HG02885 (cell line): ENCODE data around the gene MYL11.
A peak's percentile ranks its signal among the peaks of the same experiment; 100 is the strongest.
"Not testable (repeated sequence)": the region's sequence is repeated elsewhere in the genome, so short reads cannot be mapped to it uniquely, and the experiment has no call there.

ENCODE experiments used
- ATAC-seq: cut with Tn5 transposase; IDR thresholded peaks from one replicate; pipeline ENCODE4 v1.9.1; 2021; ENCODE audit warnings: mild to moderate bottlenecking; ENCODE audit not compliant: unreplicated experiment, poor library complexity

MYL11 gene

DNA sequence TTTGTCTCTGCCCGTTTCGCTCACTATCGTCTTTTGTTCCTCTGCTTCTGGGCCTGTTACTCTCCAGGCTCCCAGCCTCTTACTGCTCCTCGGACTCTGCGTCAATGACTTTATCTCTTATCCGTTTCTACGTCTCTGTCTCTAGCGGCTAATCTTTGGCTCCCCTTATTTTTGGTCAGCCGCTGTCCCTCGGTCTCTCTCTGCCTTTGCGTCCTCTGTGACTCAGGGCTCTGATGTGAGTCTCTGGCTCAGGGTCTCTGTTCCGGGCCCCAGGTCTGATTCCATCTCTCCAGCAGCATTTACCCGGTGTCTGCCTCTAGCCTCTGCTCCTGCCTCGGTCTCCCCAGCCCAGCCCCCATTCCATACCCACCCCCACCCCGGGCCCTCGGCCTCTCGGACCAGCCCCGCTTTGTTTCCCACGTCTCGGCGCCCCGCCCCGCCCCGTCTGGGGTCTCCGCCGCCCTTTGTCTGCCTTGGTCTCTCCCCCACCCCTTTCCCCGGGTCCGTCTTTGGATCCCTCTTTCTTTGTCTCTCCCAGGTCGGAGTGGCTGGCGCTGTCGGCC, 20.1 kb downstream of the MYL11 start:
- ATAC-seq: no peak

DNA sequence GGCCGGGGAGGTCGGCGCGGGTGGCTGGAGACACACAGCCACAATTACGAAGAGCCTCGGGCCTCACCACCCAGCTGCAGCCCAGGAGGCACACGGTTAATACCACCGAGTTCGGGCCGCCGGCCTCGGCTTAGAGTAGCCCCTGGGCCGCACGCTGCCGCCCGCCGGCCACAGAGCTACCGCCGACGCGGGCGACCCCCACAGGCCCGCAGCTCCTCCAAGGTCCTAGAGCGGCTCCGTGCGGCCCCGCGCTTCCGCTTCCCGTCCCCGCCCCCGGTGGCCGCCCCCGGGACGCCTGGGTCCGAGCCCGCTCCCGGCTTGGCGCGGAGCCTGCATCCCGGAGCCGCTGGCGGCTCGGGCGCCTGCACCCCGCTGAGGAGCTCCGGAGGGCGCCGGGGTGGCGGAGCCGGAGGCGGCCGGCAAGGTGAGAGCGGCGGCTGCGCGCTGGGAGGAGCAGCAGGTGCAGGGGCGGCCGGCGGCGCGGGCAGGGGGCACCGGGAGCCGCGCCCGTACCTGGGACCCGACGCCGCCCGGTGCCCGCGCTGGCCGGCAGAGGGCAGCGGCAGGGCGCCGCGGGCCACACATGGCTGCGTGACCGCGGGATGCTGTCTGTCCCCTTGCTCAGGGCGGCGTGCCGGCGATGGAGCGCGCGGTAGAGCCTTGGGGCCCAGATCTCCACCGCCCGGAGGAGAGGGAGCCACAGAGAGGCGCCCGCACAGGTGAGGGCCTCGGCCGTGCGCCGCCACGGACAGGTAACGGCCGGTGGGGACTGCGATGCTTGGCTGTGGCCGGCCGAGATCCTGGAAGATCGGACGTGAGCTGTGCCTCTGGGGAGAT, 20.8 kb downstream of the MYL11 start, which contains the start of gene ZNF48:
ZNF48 (plus strand) TSS at position 266 of the 837 bp plus-strand sequence; CDS start at position 641, 375 bp downstream.
- ATAC-seq: peak; percentile 79

DNA sequence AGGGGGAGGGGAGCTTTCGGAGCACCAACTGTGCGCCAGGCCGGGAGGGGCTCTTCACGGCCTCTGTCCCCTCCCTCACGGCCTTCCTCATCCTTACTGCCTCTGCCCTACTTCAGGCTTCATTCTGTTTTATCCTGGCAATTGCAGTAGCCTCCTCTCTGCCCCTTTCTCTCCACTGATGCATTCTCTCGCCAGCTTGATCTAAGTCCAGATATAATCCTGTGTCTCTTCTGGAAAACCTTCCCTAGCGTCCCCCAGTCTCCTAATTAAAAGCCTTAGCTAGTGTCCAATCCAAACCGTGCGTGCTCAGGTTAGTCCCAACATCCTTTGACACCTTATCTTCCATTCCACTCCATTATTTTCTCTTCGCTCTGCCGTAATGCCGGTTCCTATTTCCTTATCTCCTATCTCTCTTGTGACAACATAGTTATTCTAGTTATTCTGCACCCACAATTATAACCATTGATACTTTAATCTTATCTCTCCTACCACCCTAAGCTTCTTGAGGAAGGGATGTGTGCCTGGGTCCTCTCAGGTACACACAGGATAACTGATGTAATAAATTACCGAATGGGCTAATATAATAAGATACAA, 21.5 kb downstream of the MYL11 start:
- no peak for ATAC-seq

DNA sequence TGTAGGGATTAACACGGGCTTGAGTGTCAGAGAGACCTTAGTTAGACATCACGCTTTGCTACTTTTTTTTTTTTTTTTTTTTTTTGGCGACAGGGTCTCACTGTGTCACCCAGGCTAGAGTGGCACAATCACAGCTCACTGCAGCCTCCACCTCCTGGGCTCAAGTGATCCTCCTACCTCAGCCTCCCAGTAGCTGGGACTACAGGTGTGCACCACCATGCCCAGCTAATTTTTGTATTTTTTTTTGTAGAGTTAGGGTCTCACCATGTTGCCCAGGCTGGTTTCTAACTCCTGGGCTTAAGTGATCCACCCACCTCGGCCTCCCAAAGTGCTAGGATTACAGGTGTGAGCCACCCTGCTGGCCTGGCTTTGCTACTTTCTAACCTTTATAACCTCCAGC, 22.0 kb downstream of the MYL11 start:
- ATAC-seq: not testable (repeated sequence)

DNA sequence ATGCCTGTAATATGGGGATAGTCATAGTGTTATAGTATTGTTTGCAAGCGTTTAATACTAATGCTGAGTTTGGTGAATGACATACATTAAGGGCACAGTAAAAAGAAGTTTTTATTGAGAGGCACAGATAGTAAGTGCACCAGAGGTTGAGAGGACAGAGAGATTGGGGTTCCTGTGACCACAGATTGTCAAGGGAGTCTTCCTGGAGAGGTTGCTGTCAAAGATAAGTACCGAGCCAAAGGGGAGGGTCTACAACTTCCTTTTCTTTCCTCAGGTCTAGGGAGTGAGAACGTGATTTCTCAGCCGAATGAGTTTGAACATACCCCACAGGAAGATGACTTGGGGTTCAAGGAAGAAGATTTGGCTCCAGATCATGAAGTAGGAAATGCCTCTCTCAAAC, 22.5 kb downstream of the MYL11 start:
- ATAC-seq: no peak

DNA sequence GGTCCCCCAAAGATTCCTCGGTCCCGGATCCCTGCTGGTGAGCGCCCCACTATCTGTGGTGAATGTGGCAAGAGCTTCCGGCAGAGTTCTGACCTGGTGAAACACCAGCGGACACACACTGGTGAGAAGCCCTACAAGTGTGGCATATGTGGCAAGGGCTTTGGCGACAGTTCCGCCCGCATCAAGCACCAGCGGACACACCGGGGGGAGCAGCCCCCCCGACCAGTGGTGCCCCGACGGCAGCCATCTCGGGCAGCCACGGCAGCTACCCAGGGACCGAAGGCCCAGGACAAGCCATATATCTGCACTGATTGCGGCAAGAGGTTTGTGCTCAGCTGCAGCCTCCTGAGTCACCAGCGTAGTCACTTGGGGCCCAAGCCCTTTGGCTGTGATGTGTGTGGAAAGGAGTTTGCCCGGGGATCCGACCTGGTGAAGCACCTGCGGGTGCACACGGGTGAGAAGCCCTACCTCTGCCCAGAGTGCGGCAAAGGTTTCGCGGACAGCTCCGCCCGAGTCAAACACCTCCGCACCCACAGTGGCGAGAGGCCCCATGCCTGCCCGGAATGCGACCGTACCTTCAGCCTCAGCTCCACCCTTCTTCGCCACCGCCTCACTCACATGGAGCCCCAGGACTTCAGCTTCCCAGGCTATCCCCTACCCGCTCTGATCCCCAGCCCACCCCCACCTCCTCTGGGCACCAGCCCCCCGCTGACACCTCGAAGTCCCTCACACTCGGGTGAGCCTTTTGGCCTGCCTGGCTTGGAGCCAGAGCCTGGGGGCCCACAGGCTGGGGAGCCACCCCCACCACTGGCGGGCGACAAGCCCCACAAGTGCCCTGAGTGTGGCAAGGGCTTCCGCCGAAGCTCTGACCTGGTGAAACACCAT, 23.4 kb downstream of the MYL11 start:
- ATAC-seq: no peak

DNA sequence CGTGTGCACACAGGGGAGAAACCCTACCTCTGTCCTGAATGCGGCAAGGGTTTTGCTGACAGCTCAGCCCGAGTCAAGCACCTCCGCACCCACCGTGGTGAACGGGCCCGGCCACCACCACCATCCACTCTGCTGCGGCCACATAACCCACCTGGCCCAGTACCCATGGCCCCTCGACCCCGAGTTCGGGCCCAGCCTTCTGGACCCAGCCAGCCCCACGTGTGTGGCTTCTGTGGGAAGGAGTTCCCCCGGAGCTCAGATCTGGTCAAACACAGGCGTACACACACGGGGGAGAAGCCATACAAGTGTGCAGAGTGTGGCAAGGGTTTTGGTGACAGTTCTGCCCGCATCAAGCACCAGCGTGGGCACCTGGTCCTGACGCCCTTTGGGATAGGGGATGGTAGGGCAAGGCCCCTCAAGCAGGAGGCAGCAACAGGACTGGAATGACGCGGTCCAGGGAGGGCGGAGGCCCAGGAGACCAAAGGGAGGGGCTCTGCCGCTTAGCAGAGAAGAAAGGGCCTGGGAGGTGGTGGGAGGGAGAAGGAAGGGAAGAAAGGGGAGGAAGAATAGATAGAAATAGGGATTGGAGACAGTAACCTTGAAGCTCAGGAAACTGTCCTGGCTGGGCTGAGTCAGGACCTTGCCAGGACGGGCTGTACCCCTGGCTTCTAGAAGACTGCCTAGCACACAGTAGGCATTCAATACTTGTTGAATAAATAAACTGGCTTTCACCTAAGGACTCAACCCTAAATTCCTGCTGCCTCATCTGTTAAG, 24.2 kb downstream of the MYL11 start:
- ATAC-seq: no peak

DNA sequence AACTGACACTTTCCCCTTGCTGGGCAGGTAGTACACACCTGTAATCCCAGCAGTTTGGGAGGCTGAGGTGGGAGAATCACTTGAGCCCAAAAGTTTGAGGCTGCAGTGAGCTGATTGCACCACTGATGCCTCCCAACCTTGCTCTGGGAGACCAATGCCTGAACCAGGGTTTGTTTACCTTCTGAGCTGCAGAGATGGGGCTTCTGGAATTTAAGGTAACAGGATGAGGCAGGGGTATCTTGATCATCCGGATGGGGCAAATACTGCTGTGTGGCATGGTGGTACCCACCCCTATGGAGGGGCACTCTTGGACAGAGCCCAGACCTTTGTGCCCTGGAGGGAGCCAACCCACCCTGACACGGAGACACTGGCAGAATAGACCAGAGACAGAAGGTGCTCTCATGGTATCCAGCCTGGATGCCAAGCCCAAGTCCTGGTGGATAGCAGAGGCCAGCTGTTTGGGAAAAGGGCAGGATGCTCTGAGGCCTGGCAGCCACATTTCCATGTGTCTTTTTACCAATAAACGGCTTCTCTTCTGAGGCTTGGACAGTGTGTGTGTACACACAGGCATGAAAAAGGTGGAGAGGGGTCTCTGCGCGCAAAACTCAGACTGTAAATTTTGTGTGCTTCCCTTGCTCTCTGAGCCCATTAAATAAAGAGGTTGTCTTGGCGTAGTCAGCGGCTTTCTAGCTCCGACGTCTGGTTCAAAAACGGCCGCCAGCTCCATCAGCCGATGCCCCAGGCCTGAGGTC, 25.0 kb downstream of the MYL11 start:
- ATAC-seq: no peak

DNA sequence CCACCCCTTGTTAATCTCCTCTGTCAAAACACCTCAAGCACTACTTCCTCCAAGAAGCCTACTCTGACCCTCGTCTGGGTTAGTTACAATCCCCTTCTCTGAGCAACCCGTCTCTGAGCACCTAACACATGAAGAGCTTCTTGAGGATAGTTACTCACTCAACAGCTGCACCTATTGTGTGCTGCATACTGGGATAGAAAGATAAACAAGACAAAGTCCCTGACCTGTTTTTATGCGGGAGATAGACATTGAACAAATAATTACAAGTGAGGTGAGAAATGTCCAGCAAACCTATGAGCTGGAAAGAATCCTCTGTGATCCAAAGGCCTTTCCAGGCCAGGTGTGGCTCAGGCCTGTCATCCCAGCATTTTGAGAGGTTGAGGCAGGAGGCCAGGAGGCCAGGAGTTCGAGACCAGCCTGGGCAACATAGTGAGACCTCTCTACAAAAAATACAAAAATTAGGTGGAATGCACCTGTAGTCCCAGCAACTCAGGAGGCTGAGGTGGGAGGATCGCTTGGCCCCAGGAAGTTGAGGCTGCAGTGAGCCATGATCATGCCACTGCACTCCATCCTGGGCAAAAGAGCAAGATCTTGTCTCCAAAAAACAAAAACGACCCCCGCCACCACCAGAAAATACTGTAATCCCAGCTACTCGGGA, 27.3 kb downstream of the MYL11 start:
- no peak for ATAC-seq

DNA sequence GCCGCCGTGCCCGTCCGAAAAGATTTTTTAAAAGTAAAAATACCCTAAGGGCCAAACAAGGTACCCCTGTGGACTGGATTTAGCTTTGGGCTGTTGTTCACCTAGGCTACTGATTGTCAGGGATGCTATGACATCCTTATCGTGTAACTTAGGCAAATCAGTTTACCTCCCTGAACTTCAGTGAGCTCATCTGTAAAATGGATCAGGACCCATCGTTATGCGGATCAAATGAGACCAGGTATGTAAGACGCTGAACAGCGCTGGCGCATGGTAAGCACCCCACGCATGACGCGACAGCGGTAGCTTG, 32.1 kb downstream of the MYL11 start:
- peak; percentile 4 for ATAC-seq

DNA sequence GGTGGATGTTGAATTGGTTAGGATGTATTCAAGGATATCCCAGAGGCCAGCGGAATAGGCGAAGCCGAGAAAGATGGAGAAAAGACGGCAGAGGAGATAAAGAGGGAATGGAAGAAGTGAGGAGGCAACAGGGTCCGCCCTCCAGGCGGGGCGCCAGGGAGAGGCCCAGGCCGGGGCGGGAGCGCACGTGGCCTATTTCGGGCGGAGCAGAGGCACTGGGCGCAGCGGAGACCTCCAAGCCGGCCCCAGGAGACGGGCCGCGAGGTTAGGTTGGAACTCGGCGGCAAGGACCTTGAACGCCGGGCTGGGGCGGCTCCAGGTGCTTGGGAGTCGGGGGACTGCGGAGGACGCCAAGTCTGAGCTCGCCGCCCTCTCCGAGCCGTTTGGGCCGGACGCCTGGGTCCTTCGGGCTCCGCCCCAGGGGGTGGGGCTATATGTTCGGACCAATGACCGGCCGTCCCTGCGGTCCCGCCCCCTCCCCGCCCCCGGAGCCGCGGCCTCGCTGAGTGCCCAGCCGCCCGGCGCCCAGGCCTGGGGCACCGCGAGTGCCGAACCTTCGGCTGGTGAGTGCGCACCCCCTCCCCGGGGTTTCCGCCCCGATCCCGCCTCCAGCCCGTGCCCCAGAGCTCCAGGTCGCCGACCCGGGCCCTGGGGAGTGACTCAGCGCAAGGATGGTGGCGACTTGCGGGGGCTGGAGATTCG, 32.7 kb downstream of the MYL11 start, which contains the start of gene ZNF771:
ZNF771 (plus strand) TSS at position 505 of the 702 bp plus-strand sequence. CDS start 448 bp downstream, outside the sequence.
- ATAC-seq: peak; percentile 88

DNA sequence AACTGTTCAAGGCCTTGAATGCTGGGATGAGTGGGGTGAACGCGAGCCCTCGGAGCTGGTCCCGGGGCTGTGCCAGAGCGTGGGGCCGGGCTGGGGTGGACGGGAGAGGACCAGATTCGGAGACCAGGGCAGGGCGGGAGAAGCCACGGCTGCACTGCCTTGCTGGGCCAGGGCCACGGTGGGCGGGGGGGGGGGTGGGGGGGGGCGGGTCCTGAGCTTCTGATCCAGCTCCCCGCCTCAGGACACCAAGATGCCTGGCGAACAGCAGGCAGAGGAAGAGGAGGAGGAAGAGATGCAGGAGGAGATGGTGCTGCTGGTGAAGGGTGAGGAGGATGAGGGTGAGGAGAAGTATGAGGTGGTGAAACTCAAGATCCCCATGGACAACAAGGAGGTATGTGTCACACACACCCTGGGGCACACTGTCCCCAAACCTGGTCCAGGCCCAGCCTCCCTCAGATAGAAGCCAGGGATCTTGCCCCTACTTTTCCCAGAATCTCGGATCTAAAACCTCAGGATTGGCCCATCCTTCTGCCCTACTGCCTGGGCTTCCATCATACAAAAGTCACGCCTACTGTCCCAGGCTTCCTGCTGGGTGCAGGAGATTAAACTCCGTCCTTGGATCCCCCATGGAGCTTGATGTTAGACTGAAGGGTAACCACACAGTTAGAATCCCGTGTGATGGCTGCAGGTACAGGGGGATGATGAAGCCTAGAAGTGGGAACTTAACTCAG, 33.4 kb downstream of the MYL11 start:
- ATAC-seq: no peak

DNA sequence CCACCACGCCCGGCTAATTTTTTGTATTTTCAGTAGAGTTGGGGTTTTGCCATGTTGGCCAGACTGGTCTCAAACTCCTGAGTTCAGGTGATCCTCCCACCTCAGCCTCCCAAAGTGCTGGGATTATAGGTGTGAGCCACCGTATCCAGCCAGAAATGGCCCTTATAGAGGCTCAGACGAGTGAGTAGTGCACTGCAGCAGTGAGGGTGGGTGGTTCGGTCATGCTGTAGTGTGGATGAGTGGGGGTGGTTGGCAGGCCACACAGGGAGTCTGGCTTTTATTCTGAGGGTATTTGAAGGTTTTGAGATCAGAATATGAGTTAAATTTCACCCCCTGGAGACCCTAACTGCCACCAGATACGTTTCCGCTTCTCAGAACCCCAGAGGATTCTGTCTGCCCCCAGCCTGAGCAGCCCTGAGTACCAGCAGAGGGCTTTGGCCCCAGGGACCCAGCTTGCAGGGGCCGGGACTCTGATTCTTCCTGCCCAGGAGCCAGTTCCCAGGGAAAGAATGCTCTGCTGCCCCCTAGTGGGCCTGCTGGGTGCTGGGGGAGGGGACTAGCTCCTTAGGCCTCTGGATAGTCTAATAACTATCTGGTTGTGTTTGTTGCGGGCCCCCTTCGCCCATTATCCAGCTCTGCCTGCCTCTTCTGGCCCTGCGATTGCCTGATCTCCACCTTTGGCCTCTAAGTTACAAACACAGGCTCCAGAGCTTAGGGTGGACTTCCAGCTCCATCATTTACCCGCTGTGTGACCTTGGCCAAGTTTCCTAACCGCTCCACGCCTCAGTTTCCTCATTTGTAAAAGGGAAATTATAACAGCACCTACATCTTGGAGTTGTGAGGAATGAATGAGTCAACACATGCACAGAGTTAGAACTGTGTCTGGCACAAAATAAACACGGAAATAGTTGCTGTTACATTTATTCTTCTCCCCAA, 34.8 kb downstream of the MYL11 start:
- peak; percentile 48 for ATAC-seq

DNA sequence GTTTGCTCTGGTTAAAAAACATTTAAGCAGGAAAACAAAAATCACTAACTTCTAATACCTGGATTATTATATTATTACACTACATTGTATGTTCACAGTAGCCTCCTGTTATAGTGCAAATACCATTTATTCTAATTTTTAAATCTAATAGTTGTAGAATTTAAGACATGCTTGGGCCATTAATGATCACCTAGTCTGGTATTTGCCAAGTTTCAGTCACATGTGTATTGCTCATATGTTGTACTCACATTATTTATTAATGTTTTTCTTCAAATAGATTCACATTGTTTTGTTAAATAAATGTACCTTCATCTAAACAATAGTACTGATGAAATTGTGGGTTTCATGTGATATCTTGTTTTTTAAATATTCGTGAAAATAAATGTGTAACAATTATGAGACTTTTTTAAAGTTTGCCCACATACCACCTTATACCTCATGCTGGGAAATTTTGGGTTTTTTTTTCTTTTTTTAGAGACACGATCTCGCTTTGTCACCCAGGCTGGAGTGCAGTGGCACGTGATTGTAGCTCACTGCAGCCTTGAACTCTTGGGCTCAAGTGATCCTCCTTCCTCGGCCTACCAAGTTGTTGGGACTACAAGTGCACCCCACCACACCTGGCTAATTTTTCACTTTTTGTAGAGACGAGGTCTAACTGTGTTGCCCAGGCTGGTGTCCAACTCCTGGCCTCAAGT, 38.7 kb downstream of the MYL11 start:
- ATAC-seq: no peak

DNA sequence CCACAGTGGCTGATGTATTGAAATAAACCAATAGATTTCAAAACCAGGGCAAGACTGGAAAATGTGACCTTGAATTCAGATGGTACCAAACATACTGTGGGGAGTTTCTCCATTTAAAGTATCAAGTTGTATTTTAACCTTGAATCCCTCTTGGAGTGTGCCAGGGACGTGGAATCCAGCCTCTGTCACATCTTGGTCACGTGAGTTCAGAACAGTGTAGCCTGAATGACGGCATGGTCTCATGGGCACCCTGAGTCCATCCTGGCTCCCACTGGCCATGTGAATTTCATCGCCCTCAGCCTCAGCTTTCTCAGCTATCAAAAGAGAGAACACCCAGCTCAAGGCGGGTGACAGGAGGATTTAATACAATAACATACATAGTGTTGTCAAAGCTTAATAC, 39.6 kb downstream of the MYL11 start:
- no peak for ATAC-seq
